DMS153 (cell line): ENCODE data around the gene GNAQ.

Experiments
- DNase-seq: peaks from one replicate; lab custom pipeline; 2025; lab: John Stamatoyannopoulos, UW

The GNAQ gene

DNA sequence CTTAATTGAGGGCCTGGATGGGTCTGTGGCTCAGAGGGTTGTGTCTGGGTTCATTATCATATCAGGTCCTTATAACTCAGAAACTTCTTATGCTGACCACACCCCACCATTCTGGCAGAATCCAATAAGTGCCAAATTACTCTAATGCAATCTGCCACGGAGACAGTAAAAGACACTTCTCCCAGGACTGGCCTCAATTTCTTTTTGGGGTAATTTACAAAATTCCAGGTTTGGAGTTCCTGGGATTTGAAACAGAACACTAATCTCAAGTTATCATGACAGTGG, 187.8 kb downstream of the GNAQ start:
- no peak for DNase-seq

DNA sequence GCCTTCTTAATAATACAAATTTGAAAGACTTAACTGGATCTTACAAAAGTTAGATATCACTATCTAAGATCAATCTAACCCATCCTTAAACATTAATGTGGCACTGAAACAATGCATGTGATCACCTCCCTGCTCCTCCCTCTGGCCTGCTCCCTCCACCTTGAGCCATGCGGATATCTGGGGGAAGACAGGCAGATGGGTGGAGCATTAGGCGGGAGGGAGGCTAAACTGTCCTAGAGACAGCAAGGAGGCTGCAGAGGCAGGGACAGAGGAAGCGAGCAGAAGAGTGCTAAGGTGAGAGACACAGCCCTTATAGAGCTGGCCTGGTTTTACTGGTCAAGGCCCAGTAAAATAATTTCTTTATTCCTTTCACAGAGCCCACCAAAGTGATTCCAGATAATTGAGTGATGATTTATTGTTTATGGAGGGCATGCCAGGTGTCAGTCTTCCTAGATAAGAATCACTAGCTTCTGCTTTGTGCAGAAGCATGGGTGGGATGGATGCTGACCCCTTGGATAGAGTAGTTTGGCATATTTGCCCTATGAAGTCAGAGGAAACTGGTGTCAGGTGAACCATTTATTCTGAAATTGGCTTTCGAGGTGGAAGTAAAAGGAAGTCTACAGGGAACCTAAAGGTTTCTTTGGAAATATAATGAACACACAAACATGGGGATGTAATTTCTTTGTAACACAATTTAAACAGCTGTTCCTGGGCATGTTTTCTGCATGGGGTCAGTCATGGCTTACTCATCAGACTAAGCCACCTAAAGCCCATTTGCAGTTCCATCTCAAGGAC, 188.3 kb downstream of the GNAQ start:
- no peak for DNase-seq

DNA sequence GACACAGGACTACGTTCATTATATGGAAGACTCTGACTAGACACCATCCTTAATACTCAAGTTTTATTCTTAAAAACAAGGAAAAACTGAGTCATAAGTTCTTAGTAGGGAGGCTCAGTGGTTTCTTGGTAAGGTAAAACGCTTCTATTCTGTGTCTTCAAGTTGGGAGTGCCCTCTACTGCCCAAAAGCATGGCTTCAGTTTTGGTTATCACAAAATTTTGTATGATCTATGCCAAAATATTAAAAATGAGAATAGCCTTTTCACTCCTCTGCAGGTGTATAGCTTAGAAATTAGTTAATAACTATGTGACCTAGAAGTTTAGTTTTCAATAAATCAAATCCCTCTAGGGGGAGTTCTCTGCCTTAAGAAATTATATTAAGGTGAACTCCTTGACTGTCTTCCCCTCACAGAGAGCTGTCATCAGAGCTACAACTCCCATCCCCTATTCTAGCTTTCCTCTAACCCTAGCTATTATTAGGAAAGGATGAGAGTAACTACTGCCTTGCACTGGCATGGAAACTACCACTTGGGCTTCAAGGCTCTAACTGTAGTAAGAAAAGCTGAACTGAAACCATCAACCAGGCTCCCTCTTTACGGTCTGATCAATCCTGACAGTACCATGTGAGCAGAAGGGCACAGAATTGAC, 189.7 kb downstream of the GNAQ start:
- no peak for DNase-seq

DNA sequence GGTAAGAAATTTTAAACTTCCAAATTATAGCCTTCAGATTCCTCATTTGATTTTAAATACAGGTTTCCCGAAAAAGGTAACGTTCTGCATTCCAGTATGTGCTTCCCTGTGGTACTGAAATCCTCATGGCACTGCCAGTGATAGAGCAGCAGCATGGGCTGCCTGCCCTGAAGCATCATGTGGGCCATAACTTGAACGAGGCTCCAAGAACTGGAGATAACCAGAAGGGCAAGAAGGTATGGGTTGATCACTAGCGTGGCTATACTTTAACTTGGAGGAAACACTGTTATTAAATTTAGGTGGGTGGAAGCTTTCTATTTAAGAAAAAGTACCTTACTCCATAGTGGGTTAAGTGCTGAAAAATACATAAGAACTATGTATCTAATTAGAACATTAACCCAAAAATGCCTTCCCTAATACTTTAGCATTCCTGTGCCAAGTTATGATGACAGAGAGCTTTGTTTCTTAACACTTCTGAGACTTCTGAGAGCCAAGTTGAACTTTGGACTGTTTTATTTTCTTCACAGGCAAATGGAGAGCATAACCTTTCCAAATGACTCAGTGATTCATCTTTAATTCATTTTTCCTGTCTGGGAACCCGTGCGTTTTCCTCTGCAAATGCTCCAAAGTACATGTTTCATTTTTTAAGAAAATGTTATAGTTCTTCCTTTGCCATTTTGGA, 192.0 kb downstream of the GNAQ start:
- DNase-seq: no peak

DNA sequence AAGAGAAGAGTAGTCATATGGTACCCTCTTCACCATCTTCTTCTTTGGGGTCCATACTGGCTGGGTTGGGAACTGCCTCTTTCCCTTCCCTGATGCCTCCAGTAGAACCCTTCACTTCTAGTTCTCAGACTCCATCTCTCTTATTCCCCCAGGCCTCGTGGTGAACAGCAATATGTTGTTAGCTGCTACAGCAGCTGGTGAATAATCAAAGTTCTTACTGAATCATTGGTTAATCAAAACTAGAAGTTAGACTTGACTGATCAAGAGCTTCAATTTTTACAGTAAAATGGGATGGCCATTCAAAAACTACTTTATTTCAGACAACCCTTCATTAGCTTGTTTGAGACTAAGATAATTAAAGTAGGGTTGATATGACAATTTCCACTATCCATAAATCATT, 192.6 kb downstream of the GNAQ start:
- DNase-seq: no peak

DNA sequence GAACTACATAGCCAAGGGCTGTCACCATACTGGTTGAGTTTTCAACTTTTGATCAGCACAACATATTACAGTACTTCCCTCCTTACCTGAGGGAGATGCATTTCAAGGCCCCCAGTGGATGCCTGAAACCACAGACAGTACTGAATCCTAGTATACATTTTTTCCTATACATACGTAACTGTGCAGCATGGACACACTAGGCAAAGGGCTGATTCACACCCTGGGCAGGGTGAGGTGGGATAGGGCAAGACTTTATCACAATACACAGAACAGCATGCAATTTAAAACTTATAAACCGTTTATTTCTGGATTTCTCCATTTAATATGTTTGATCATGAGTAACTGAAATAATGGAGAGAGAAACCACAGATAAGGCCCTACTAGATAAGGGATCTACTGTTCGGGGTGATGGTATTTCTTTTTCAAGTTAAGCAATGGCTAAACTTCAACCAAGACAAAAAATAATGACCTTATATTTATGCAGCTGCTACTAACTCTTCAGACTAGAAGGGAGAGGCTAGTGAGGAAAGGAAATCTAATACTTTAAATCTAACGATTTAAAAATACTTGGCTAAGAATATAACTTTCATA, 196.6 kb downstream of the GNAQ start:
- DNase-seq: no peak

DNA sequence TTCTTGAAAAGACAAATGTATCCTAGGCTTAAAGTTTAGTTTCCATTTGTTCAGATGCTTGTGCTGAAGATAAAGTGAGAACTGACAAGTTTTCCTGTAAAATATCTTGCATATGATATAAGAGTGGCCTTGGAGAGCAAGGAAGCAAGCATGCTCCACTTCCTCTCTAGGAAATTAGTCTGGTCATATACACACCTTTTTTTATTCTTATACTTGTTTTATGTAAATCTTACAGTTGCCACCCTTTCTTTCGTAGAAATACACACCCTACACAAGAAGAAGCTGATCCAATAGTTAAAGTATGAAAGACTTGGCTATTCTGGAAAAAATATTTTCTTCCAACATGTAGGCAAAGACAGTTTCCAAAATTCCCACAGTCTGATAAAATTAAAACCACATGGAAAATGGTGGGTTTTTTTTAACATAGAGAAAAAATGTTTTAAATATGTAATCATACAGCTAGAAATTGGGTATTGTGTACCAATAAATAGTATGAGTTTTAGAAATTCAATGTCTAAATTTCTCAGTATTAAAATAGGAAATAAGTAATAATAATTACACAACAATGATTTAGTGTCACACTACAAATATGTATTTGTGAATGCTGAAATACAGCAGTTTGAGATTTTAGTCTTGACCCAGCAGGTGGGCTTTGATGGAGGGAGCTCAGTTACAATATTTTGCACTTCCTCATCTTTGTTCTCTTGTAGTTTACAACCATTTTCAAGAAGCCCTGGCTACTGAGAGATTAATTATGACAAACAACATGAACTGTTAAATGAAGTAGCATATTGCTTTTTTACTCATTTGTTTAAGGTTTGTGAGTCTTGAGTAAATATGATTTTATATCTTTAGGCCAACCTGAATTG, 197.8 kb downstream of the GNAQ start:
- DNase-seq: no peak

DNA sequence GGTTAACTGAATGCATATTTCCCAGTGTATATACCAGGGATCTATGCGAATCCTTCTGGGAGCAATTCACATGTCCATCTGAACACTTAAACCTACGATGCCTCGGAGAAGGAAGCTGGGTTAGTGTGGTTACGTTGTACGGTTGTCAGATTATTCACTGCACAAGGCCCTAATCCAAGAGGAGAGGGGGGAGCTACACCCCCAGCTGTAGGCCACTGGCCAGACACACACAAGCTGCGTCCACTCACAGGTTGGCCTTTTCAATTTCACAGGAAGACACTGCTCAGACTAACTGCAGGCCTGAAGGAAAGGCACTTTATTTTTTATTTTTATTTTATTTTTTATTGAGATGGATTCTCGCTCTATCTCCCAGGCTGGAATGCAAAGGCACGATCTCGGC, 199.0 kb downstream of the GNAQ start:
- DNase-seq: no peak

DNA sequence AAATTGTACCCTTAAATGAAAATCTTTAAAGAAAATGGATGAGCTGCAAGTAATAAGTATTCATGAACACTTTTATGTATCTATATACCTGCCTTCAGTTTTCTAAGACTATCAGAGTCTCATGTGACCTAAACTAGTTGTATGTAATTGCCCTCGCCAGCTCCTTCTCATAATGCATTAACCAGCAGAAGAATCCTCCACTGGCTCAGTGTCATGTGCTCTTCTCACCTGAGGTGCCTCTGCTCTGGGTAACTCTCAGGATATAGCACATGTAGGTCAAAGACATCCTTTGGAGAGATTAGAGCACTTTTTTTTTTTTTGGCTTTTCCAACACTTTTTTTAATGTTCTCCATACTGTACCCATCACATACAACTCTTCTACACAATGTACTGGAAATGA, 199.8 kb downstream of the GNAQ start:
- DNase-seq: no peak

DNA sequence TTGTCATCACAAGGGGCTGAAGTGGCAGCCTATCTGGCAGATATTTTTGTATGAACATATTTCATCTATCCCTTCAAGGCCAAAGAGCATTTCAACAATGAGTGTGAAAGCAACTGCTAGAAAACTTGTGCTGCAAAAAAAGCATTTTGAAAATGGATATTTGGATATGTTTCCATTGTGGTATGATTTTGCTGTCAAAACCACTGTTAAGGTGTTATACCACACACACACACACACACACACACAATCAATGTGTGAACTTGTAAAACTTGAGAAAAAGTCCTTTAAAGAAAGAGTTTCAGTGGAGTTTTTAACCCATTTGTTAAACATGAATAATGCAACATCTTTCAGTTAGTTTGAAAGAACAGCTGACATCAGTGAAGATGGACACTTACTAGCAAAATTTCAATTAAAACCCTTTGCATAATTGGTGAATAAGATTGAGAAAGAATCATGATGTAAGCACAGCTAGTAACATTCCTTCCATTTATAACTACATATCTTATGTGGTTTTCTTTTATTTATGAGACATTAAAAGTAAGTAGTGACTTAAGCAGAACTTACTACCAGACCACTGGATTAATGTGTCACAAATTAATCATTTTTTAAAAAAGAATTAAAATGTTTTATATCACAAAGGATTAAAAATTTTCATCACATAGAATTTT, 200.9 kb downstream of the GNAQ start:
- DNase-seq: no peak

DNA sequence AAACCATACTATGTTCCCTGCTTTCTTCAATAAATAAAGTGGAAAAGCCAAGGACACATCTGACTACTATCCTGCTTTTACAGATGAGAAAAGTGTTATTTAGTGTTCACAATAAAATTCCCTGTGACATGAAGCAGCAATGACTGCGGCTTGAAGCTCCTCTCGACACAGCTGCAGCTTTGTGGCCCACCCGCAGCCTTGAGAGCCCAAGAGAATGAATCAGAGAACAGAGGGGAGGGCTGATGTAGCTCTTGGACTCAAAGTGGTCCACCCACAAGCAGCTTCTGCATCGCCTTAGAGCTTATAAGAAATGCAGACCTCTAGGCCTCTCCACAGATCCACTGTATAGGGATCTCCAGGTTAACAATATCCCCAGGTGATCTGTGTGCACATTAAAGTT, 202.2 kb downstream of the GNAQ start:
- DNase-seq: no peak

DNA sequence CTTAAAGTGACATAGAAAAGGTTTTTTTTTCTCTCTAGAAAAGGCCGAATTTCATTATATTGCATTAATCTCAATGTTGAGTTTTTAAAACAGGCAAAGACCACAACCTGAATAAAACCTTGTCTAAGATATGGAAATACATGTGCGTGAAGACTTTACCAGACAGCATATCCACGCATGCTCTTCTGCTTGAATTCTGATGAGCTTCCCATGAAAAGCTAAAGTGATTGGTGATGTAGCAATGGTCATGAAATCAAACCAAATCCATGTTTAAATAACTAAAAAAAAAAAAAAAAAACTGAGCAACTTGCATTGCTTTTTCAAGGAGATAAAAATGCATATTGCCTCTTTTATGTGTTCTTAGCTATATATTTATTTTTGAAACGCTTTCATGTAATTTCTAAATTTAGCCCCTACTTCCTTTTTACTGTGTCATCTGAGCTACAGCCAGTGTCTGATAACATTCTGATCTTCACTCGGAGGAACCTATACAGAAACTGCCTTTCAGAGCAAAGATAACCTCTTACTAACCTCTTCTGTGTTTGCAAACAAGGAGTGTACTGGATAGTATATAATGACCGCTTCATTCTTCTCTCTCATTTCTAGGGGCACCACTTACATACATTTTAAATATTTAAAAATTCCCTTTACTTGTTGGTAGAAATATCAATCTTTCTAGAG, 204.4 kb downstream of the GNAQ start:
- DNase-seq: no peak

DNA sequence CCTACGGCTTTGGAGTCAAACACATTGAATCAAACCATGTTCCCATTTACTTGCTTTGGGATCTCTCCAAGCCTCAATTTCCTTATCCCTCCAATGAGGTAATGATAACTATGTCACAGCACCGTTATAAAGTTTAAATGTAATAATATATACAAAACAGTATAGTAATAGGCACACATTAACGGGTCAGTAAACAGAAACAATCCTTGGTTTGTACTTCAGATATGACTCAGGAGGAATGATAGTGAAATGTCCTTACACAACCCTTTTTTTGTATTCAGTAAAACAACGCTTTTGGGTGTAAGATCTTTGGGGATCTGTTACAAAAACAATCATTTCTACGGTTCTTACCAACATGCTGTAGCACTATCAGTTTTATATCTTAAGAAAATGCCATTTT, 205.0 kb downstream of the GNAQ start:
- no peak for DNase-seq

DNA sequence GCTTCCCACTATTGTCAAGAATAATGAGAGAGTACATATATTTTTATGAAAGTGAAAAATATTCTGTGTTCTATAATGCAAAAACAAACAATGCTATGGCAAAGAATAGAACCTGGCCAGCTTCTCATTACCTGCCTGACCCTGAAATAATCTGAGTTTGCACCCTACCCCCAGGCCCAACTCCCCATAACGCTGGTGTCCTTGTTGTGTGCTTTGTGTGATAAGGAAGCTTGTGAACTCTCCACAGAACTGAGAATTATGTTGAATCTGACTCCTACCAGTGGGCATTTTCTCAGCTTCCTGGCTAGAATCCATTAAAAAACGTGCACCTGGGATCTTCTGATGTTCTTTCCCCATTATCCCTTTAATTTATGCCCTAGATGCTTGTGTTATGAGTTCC, 205.5 kb downstream of the GNAQ start:
- DNase-seq: no peak

DNA sequence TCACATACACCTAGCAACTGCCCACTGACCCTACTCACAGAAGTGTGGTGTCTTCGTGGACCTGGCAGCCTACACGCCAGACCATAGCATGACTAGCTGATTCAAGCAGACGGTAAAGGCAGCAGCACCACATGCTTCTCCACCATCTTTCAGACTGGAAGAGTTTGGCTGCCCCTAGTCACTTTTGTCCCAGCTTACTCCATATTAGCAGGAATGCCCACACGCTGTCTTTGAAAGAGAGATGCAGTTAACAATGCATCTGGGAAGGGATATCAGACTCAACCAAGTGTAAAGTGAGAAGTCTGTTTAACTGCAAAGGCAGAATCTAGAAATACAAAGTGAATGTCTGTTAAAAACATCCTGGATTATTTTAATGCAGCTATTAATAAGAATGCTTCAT, 206.2 kb downstream of the GNAQ start:
- no peak for DNase-seq

DNA sequence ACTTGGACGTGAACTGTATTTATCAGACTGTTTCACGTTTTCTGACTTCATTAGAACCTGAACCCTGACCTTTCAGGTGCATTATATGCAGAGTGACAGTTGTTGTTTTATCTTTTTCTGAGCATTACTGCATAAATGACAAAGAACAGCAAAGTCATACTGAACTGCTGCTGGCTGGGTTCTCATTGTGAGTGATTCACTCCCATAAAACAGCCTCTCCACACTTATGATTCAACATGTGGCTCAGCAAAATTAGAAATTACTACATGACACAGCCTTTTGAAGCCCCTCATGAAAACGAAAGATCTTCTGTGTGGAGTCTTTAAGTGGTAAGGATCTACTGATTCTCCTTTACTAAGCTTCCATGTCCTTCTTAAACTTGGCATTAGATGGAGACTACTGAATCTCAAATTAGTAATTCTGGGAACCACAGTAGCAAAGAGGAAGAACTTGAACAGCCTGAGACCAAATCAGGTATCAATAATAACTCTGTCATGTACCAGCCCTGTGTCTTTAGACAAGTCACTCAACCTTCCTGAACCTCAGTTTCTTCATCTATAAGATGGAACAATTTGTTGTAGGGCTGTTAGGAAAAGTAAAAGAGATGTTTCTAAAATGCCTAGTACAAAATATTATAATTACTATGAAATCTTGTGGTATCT, 211.2 kb downstream of the GNAQ start:
- DNase-seq: no peak

DNA sequence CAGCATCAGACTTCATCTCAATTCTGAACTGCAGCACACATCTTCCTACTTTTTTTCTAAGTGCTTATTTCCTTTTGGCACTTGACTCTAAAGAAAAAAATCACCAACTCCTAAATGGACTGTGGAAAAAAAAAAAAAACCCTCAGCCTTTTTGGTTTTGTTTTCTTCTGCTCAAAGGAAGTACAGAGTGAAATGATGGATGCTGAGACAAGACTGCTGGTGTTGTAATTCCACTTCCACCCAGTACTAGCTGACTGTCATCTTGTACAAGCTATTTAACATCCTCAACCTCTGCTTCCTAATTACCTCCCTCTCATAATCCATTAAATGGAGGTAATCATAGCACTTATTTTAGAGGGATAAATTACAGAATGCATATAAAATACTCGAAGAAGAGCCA, 212.0 kb downstream of the GNAQ start:
- DNase-seq: no peak

DNA sequence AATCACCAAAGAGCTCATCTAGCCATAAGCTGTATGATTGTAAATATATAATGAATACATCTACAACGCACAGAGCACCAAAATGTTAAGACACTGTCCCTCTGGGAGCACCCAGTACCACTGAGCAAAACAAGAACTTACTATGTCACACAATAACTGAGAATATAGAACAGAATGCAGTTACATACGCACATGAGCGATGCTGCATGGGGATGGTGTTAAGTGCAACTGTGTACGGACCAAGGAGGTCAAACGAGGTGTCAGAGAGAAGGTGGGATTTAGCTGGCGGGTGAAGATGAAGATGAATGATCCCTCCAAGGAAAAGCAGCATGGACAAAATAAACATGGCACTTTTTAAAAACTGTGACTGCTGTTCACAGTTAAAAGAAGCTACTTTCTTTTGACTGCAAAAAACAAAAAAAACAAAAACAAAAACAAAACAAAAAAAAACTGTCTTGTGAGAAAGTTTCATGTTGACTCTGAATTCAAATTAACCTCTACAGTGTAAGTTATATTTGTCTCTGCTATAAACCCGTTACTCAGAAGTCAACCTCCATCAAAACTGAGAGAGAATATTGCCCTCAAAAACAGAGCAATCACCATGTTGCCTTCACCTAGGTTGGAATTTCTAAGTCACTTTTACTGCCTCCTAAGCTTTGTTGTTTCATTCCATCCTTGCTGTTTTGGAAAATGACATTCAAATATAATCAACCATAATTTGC, 213.9 kb downstream of the GNAQ start:
- no peak for DNase-seq

DNA sequence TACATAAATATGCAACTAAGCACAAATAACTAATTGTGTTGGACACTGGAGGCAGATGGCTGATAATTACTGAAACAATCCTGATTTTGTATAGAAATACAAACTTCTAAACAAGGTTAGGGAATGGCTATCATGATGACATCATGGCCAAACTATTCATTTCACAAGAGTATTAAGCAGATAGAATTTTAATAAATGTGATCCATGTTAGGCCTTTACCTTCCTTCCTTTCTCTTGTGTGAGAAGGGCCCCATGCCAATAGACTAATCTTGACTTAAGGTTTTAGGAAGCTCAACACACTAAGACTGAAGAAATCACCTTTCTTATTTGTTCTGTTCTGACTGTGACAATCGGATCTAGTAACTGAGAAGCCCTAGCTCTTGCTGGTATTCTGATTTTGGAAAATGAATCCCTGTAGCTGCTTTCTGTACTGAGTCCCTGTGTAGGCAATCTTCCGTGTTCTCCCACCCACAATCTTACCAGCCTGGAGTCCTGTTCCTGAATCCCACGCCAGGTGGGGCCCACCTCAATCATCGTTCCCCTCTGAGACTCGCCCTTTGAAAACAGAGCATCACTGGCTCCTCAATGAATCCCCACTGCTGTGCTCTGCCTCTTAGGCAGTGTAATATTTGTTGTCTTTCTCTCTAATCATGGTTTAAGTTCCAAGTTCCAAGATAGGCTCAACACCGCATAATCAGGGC, 214.8 kb downstream of the GNAQ start:
- DNase-seq: no peak
